GM12878 (cell line): Measurements from ENCODE around the gene ARID3A. TPM values are rescaled to one million over a fixed set of nuclear protein-coding genes. Genes with fewer than 3 reads are reported as not detected.

ENCODE experiments used
- ATAC-seq: fragments of 200-7000 bp; cut with Tn5 transposase; 3 replicates; pipeline ENCODE4 v1.9.1; 2020; ENCODE audit warnings: mild to moderate bottlenecking, moderate library complexity
- BruUV-seq: library from RNA; stranded (reverse); fragments of 400-500 nt; replicated peaks from 2 replicates; lab custom pipeline; 2021; lab: Mats Ljungman, UMichigan
- CTCF ChIA-PET: fragments of 300-600 bp; sonication (Branson Sonifier 250); formaldehyde crosslinking; extraction: SDS; loops from one replicate; lab custom pipeline; 2021; ENCODE audit warnings: inconsistent platforms; lab: Yijun Ruan, JAX
- POLR2A ChIA-PET: fragments of 350-600 bp; formaldehyde crosslinking; extraction: SDS; loops from one replicate; lab custom pipeline; 2021; ENCODE audit warnings: inconsistent platforms; lab: Charles Lee
- RAD21 ChIA-PET: fragments of 300-600 bp; sonication (Branson Sonifier 250); formaldehyde crosslinking; loops from one replicate; lab custom pipeline; 2023; ENCODE audit warnings: antibody characterized with exemption; ENCODE audit not compliant: unreplicated experiment; lab: Charles Lee
- SMC1A ChIA-PET: fragments of 300-600 bp; sonication (Branson Sonifier 250); formaldehyde crosslinking; loops from one replicate; lab custom pipeline; 2023; ENCODE audit not compliant: unreplicated experiment, uncharacterized antibody; lab: Charles Lee
- DNase-seq: peaks from one replicate; pipeline ENCODE4 v3.0.0-alpha.2; 2011; ENCODE audit warnings: low read depth, low spot score
- FAIRE-seq: peaks from 3 replicates; lab custom pipeline; 2011; peaks lifted over from hg19 to GRCh38; lab: Jason Lieb, UNC
- H2AFZ ChIP-seq: 2 replicates; pipeline ENCODE4 v1.6.0; 2011; ENCODE audit warnings: low read depth, low read length, control low read depth; ENCODE audit not compliant: control insufficient read depth
- H3K27ac ChIP-seq: 2 replicates; pipeline ENCODE4 v1.5.1; 2011; ENCODE audit warnings: control low read depth; ENCODE audit not compliant: control insufficient read depth, insufficient read depth
- H3K27me3 ChIP-seq, 2 experiments: replicated peaks in 1 of 2; 2 replicates each; pipeline versions ENCODE4 v1.6.0 to v1.6.1; 2011; ENCODE audit warnings: low read length in 1 of 2; ENCODE audit not compliant: control insufficient read depth in 2 of 2, insufficient read depth in 2 of 2
- H3K36me3 ChIP-seq, 2 experiments: 2 replicates each; pipeline ENCODE4 v1.5.1; 2011; ENCODE audit warnings: low read length in 1 of 2; ENCODE audit not compliant: control insufficient read depth in 2 of 2, insufficient read depth in 2 of 2
- H3K4me1 ChIP-seq: 2 replicates; pipeline ENCODE4 v1.6.1; 2011; ENCODE audit warnings: mild to moderate bottlenecking, low read length, moderate library complexity, mixed read lengths; ENCODE audit not compliant: control insufficient read depth, insufficient read depth
- H3K4me2 ChIP-seq: 2 replicates; pipeline ENCODE4 v1.6.0; 2011; ENCODE audit warnings: control low read depth; ENCODE audit not compliant: control insufficient read depth, insufficient read depth
- H3K4me3 ChIP-seq: fragments of 200-600 bp; sonication (generic); 2 replicates; pipeline ENCODE4 v1.5.1; 2016
- H3K79me2 ChIP-seq: 2 replicates; pipeline ENCODE4 v1.6.0; 2011; ENCODE audit warnings: low read length; ENCODE audit not compliant: control insufficient read depth, insufficient read depth
- H3K9ac ChIP-seq: 2 replicates; pipeline ENCODE4 v1.8.0; 2011; ENCODE audit warnings: low read length, control low read depth, mixed read lengths; ENCODE audit not compliant: control insufficient read depth, insufficient read depth
- H3K9me3 ChIP-seq: replicated peaks from 3 replicates; pipeline ENCODE4 v1.5.1; 2011; ENCODE audit warnings: mild to moderate bottlenecking, low read length; ENCODE audit not compliant: control insufficient read depth, insufficient read depth
- H4K20me1 ChIP-seq: 2 replicates; pipeline ENCODE4 v1.6.0; 2011; ENCODE audit not compliant: control insufficient read depth, insufficient read depth
- CBFB ChIP-seq: IDR thresholded peaks from 2 replicates; pipeline ENCODE4 v1.6.1; 2016; ENCODE audit warnings: antibody characterized with exemption, low read depth
- E2F4 ChIP-seq: IDR thresholded peaks from 2 replicates; pipeline ENCODE4 v1.6.1; 2012; ENCODE audit warnings: low read depth, low read length, improper control_type of control experiment
- EED ChIP-seq: sonication (generic); IDR thresholded peaks from 2 replicates; pipeline ENCODE4 v1.6.1; 2016; ENCODE audit warnings: antibody characterized with exemption, low read depth
- GABPA ChIP-seq: IDR thresholded peaks from 2 replicates; pipeline ENCODE4 v1.6.1; 2014; ENCODE audit warnings: antibody characterized with exemption, low read depth, mild to moderate bottlenecking, inconsistent platforms
- MAX ChIP-seq: IDR thresholded peaks from 2 replicates; pipeline ENCODE4 v1.6.1; 2012; ENCODE audit warnings: low read depth, low read length, improper control_type of control experiment
- MEF2B ChIP-seq: fragments of 450-650 bp; IDR thresholded peaks from 2 replicates; pipeline ENCODE4 v1.6.1; 2018; ENCODE audit warnings: mild to moderate bottlenecking, moderate library complexity; ENCODE audit not compliant: partially characterized antibody, poor library complexity, severe bottlenecking
- MYB ChIP-seq: fragments of 150-350 bp; IDR thresholded peaks from 2 replicates; pipeline ENCODE4 v1.6.1; 2014; ENCODE audit warnings: mild to moderate bottlenecking, low read depth, low read length, borderline replicate concordance
- PAX5 ChIP-seq: IDR thresholded peaks from 2 replicates; pipeline ENCODE4 v1.6.1; 2011; ENCODE audit warnings: low read depth, low read length, borderline replicate concordance
- SMAD1 ChIP-seq: fragments of 450-650 bp; IDR thresholded peaks from 2 replicates; pipeline ENCODE4 v1.6.1; 2018; ENCODE audit warnings: mild to moderate bottlenecking, low read depth; ENCODE audit not compliant: partially characterized antibody
- SMARCA5 ChIP-seq: fragments of 450-650 bp; IDR thresholded peaks from 2 replicates; pipeline ENCODE4 v1.6.1; 2017; ENCODE audit warnings: mild to moderate bottlenecking
- TCF3 ChIP-seq: IDR thresholded peaks from 2 replicates; pipeline ENCODE4 v1.6.1; 2012; ENCODE audit warnings: low read depth, mild to moderate bottlenecking, low read length, borderline replicate concordance; ENCODE audit not compliant: insufficient read depth
- ZBTB33 ChIP-seq: fragments of 450-650 bp; IDR thresholded peaks from 2 replicates; pipeline ENCODE4 v1.6.1; 2017; ENCODE audit warnings: mild to moderate bottlenecking
- ZBTB4 ChIP-seq: fragments of 450-650 bp; formaldehyde crosslinking; IDR thresholded peaks from 2 replicates; pipeline ENCODE4 v1.4.0; 2022; ENCODE audit warnings: mild to moderate bottlenecking, moderate library complexity
- ZNF207 ChIP-seq: fragments of 450-650 bp; IDR thresholded peaks from 2 replicates; pipeline ENCODE4 v1.6.1; 2014; ENCODE audit warnings: antibody characterized with exemption, mild to moderate bottlenecking, borderline replicate concordance
- ZNF274 ChIP-seq: IDR thresholded peaks from one replicate; pipeline ENCODE4 v1.8.0; 2011; ENCODE audit not compliant: insufficient read length, insufficient read depth
- WGBS: methylation state at CpG from one replicate; pipeline ENCODE4 v1.1.6; 2016; ENCODE audit warnings: low lambda C conversion rate; ENCODE audit not compliant: insufficient replicate concordance, insufficient coverage; ENCODE audit errors: missing lambda C conversion rate; 5-methylcytosine and 5-hydroxymethylcytosine counted together
- in situ Hi-C: fragments of 300-500 bp; cut with MboI; formaldehyde crosslinking; loops from 9 replicates; pipeline ENCODE4 v1.14.3; 2018; ENCODE audit warnings: mixed read lengths
- intact Hi-C: fragments of 100-400 bp; cut with micrococcal nuclease; formaldehyde crosslinking; loops from one replicate; pipeline ENCODE4 v1.14.2; 2022; ENCODE audit not compliant: unreplicated experiment
- polyA plus RNA-seq, 11 experiments: library from polyadenylated mRNA; depleted of rRNA in 4 of 11; unstranded in 6 of 11; stranded (reverse) in 5 of 11; fragments of >200 nt; fragmentation: Nextera tagmentation in 4 of 11; fragmentation: Illumina TruSeq in 1 of 11; extraction: Ambion mirVana in 4 of 11; extraction: Trizol in 1 of 11; gene quantifications; 1 replicate in 1 of 11; 2 replicates in 10 of 11; pipeline versions ENCODE4 v1.2.1 to v1.2.3, GENCODE V29; 2011 to 2016; ENCODE audit warnings: inconsistent platforms in 2 of 11, missing spikeins in 2 of 11, low read depth in 1 of 11
- total RNA-seq, 4 experiments: library from RNA; depleted of rRNA in 3 of 4; stranded (reverse); fragments of >200 nt in 3 of 4; fragmentation: Illumina TruSeq in 1 of 4; extraction: Trizol in 1 of 4; gene quantifications; 2 replicates each; pipeline versions ENCODE4 v1.2.1 to v1.2.3, GENCODE V29; 2013 to 2021

The ARID3A gene
- total and polyA plus RNA-seq, 10 of the 15 experiments (the other 5 are each of a cell fraction or from before 2014, with no cell fraction given) = 0.76 to 70.0 (median 16.7) TPM

GRCh38 chr19:896999-897398, 28.8 kb upstream of the ARID3A start:
- 91% methylated on average over 10 of the region's 11 CpGs for WGBS
- Histone ChIP-seq H3K9me3 (no peaks in the 10 kb centered on the region), H3K4me3 (no peak overlapping the region), H3K79me2 (peaks cover 6% of the 10 kb centered on the region), H3K4me2 (no peak overlapping the region), H3K36me3 (peaks cover 0 to 6% of the 10 kb centered on the region in 2 experiments; a peak in 2 of 4 replicates), H3K27ac (no peak overlapping the region), H4K20me1 (no peaks in the 10 kb centered on the region), H3K4me1 (no peaks in the 10 kb centered on the region), H2AFZ (no peak overlapping the region), H3K27me3 (no peaks in the 10 kb centered on the region), H3K9ac (no peak overlapping the region)
- ChIA-PET POLR2A (no interaction called here), RAD21 (no interaction called here), SMC1A (interaction anchor here (3.0 kb wide), 1 partner anchor 10 kb away, joined by 9 read pairs; no protein-coding TSS in a partner anchor), CTCF (interaction anchor here (0.6 kb wide), 1 partner anchor 28 kb away, joined by 3 read pairs; no protein-coding TSS in a partner anchor)
- no TSS peak for BruUV-seq
- in situ Hi-C loops (no loop called here), intact Hi-C loops (no loop called here)
- FAIRE-seq (no peak), ATAC-seq (no peak), DNase-seq (no peak)
- TF ChIP-seq PAX5 (no peak), ZNF274 (no peak), ZBTB33 (no peak), MAX (no peak), MYB (no peak), SMARCA5 (no peak), SMAD1 (no peak), TCF3 (no peak), ZNF207 (no peak), CBFB (no peak), ZBTB4 (CRISPR knock-in tag) (no peak), GABPA (no peak), E2F4 (no peak), MEF2B (no peak), EED (no peak)
